Stimulated activated CD4-positive, alpha-beta T cell treated with anti-CD3 and anti-CD28 coated beads, Interleukin-1b, Interleukin-23, amount 100 ng/mL, for 1 hour (primary cell): Measurements from ENCODE around the gene WDR53.
"Not testable (repeated sequence)": the region's sequence is repeated elsewhere in the genome, so short reads cannot be mapped to it uniquely, and the experiment has no call there.

Source experiments
- DNase-seq, 2 donors: peaks; one replicate each; pipeline ENCODE4 v3.0.0-alpha.2; 2020; ENCODE audit warnings: low read depth in 2 of 2

WDR53 gene

DNA sequence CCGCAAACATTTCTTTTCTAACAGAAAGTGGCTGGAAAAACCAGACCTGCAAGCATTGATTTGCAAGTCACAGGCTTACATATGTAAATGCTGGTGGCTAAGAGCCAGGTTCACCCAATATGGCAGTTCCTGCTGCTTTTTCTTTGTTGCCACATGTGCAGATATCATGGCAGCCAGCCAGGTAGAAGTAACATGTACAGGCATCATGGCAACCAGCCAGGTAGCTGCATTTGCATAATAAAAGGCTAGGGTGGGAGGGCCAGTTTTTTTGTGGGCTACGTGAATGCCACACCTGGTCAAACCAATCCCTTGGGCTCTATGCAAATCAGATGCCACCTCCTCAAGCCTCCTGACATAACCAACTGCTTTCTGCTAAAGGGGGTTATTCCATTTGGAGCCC, 50.4 kb downstream of the WDR53 start:
- no peak for DNase-seq

DNA sequence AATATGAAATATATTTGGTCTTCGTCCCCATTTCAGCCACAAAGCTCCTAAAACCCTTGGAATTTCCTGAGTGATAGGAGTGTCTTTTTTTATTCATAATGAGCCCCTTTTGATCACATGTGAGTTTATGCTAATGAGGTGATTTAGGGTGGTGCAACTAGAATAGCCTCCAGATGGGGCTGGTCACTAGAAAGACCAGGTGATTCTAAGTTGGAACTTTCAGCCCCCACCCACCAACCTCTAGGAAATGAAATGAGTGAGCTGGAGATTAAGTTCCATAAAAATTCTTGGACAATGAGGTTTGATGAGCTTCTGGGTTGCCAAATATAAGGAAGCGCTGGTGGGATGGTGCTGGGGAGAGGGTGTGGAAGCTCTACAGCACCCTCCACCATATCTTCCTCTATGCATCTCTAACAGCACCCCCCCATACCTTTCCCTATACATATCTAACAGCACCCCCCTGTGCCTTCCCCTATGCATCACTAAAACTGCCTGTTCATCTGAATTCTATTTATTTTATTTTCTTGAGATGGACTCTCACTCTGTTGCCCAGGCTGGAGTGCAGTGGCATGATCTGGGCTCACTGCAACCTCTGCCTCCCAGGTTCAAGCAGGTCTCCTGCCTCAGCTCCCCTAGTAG, 51.1 kb downstream of the WDR53 start:
- no peak for DNase-seq

DNA sequence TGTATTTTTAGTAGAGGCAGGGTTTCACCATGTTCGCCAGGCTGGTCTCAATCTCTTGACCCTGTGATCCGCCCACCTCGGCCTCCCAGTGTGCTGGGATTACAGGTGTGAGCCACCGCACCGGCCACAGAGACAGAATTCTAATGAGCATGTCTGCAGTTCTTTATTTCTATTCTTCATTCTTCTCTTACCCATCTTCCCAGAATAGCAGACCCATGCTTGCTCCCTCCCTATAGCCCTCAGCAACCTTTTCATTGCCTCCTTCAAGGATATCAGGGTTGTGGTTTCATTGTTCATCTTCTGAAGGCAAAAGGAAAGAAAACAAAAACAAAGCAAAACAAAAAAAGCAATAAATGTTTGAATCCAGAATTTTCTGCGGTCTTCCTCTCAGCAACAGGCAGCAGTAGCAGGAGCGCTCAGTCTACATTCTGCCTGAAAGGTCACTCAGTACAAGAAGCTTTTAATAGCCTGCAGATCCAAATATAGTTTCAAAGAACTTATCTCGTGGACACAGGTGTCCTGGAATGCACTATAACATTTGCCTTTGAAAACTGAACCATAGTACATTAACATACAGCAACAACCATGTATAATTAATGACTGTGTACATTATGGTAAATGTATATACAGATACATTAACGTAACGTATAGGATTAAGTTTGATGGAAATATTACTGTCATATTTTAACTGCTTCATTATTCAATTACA, 53.3 kb downstream of the WDR53 start, which contains the start of gene SMCO1:
Gene SMCO1 (minus strand): TSS at position 434 of the 709 bp plus-strand sequence. CDS start 137 bp downstream, at position 297.
- no peak for DNase-seq

GRCh38 chr3:196514350-196514716, 54.0 kb downstream of the WDR53 start:
- DNase-seq, result no peak

GRCh38 chr3:196513697-196514349, 54.5 kb downstream of the WDR53 start:
- no peak for DNase-seq

DNA sequence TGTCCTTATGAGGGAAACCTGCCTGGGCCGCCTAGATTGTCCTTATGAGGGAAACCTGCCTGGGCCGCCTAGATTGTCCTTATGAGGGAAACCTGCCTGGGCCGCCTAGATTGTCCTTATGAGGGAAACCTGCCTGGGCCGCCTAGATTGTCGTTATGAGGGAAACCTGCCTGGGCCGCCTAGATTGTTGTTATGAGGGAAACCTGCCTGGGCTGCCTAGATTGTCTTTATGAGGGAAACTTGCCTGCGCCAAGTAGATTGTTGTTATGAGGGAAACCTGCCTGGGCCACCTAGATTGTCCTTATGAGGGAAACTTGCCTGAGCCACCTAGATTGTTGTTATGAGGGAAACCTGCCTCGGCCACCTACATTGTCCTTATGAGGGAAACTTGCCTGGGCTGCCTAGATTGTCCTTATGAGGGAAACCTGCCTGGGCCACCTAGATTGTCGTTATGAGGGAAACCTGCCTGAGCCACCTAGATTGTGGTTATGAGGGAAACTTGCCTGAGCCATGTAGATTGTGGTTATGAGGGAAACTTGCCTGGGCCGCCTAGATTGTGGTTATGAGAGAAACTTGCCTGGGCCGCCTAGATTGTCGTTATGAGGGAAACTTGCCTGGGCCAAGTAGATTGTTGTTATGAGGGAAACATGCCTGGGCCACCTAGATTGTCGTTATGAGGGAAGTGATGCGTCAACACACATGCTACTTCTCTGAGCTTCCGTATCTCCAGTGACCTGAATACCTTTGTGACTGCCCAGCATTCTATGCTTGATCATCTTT, 56.5 kb downstream of the WDR53 start:
- not testable (repeated sequence) for DNase-seq

- DNase-seq, result not testable (repeated sequence)
These were observed 57.2 kb downstream of the WDR53 start for GRCh38 chr3:196511108-196511507.

- no peak for DNase-seq
These were observed 61.7 kb downstream of the WDR53 start for GRCh38 chr3:196506687-196507086.

DNA sequence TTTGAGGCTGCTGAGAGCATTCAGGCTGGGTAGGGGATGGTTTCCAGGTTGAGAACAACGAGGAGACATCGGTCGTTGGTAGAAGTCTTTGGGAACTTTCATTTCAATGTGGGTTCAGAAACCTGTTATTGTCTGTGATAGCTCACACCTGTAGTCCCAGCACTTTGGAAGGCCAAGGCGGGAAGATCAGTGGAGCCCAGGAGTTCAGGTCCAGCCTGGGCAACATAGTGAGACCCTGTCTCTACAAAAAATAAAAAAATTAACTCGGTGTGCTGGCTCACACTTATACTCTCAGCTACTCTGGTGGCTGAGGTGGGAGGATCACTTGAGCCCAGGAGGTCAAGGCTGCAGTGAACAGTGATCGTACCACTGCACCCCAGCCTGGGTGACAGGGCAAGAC, 63.8 kb downstream of the WDR53 start:
- DNase-seq, result no peak
